ENCODE measurements around the gene SUB1. TPM values are rescaled to one million over a fixed set of nuclear protein-coding genes. Genes with fewer than 3 reads are reported as not detected.

The SUB1 gene
- total RNA-seq, 2 donors from 2014 or later = 230 to 288 TPM

- no peak overlapping the region for H3K9ac ChIP-seq (ENCODE audit: extremely low read depth, low read length, poor library complexity, severe bottlenecking)
- Mint-ChIP-seq H3K9me3 (no peaks in the 10 kb centered on the region), H3K36me3 (ENCODE audit: low read depth) (no peaks in the 10 kb centered on the region), H3K4me1 (peaks cover 4% of the 10 kb centered on the region), H3K4me3 (no peak overlapping the region), H3K27me3 (ENCODE audit: insufficient read depth) (peaks cover 11% of the 10 kb centered on the region), H3K27ac (no peak overlapping the region)
- no peaks in the 10 kb centered on the region for H3K4me1 ChIP-seq (ENCODE audit: control insufficient read depth, insufficient read depth, low read length)
- no peaks in the 10 kb centered on the region for H3K27me3 ChIP-seq (ENCODE audit: control insufficient read depth, insufficient read depth, low read length, poor library complexity, severe bottlenecking)
- no peak overlapping the region for H3K27ac ChIP-seq (ENCODE audit: low read depth, low read length)
- DNase-seq = no peak
- no peaks in the 10 kb centered on the region for H3K36me3 ChIP-seq (ENCODE audit: control insufficient read depth, insufficient read depth, low read length)
- WGBS, 2 experiments (ENCODE audit: insufficient coverage in 1 of 2, insufficient read length in 1 of 2) = 88 to 91% methylated on average over 3 to 7 of the region's 7 CpGs
- H3K9me3 ChIP-seq (ENCODE audit: control insufficient read depth, low read length) = no peaks in the 10 kb centered on the region
- no peak overlapping the region for H3K4me3 ChIP-seq (ENCODE audit: low read length)
- TF ChIP-seq, protein P1, sequence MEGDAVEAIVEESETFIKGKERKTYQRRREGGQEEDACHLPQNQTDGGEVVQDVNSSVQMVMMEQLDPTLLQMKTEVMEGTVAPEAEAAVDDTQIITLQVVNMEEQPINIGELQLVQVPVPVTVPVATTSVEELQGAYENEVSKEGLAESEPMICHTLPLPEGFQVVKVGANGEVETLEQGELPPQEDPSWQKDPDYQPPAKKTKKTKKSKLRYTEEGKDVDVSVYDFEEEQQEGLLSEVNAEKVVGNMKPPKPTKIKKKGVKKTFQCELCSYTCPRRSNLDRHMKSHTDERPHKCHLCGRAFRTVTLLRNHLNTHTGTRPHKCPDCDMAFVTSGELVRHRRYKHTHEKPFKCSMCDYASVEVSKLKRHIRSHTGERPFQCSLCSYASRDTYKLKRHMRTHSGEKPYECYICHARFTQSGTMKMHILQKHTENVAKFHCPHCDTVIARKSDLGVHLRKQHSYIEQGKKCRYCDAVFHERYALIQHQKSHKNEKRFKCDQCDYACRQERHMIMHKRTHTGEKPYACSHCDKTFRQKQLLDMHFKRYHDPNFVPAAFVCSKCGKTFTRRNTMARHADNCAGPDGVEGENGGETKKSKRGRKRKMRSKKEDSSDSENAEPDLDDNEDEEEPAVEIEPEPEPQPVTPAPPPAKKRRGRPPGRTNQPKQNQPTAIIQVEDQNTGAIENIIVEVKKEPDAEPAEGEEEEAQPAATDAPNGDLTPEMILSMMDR (conservative IDR thresholded peaks at IDR 0.05) = no peak
Observed at GRCh38 chr5:32538031-32538547, 47.3 kb upstream of the SUB1 start.

DNA sequence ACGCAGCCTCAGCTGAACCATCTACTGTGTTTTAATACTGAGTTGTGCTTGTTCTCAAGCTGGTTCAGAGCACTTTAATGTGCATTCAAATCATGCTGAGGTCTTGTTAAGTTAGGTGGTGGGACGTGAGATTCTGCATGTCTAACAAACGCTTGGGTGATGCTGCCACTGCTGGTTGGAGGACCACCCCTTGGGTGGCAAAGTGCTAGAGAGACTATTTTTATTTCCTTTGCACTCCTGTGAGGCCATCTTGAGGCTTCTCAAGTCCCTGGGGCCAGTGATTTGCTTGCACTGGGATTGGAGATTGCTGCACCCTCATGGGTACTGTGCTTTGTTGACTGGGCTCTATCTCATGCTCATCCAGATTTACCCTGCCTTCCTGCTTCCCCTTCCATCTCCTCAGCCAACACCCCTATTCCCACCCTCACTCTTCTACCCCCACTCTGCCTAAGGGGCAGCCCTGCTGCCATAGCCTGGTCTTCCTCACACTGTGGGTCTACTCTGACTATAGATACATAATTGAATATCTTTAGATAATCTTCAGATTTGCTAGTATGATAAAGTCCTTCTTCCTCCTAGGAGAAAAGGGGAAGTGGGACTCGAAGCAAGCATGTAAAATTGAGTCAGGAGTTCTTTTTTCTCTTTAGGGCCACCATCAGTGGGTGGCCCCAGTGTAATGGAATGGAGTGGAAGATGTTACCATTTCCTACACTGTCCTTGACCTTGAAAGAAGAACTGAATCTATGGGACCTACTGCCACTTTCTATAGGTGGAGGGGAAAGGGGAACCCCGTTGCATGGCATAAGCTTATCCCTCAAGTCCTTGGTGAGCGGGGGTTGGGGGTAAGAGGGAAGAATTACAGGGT lies 45.1 kb upstream of the SUB1 start:
- 89 to 93% methylated on average over 5 to 6 of the region's 6 CpGs for WGBS, 2 experiments (ENCODE audit: insufficient coverage in 1 of 2, insufficient read length in 1 of 2)
- no peak overlapping the region for H3K4me3 ChIP-seq (ENCODE audit: low read length)
- H3K36me3 ChIP-seq (ENCODE audit: control insufficient read depth, insufficient read depth, low read length) = no peaks in the 10 kb centered on the region
- H3K4me1 Mint-ChIP-seq = peaks cover 4% of the 10 kb centered on the region
- no peaks in the 10 kb centered on the region for H3K36me3 Mint-ChIP-seq (ENCODE audit: low read depth)
- no peak overlapping the region for H3K27ac Mint-ChIP-seq
- no peaks in the 10 kb centered on the region for H3K27me3 ChIP-seq (ENCODE audit: control insufficient read depth, insufficient read depth, low read length, poor library complexity, severe bottlenecking)
- H3K9me3 ChIP-seq (ENCODE audit: control insufficient read depth, low read length) = no peaks in the 10 kb centered on the region
- DNase-seq = no peak
- H3K27me3 Mint-ChIP-seq (ENCODE audit: insufficient read depth) = peaks cover 9% of the 10 kb centered on the region
- TF ChIP-seq, protein P1 (conservative IDR thresholded peaks at IDR 0.05) = no peak
- H3K9me3 Mint-ChIP-seq = no peaks in the 10 kb centered on the region
- no peak overlapping the region for H3K27ac ChIP-seq (ENCODE audit: low read depth, low read length)
- no peaks in the 10 kb centered on the region for H3K4me1 ChIP-seq (ENCODE audit: control insufficient read depth, insufficient read depth, low read length)
- no peak overlapping the region for H3K9ac ChIP-seq (ENCODE audit: extremely low read depth, low read length, poor library complexity, severe bottlenecking)
- no peak overlapping the region for H3K4me3 Mint-ChIP-seq

DNA sequence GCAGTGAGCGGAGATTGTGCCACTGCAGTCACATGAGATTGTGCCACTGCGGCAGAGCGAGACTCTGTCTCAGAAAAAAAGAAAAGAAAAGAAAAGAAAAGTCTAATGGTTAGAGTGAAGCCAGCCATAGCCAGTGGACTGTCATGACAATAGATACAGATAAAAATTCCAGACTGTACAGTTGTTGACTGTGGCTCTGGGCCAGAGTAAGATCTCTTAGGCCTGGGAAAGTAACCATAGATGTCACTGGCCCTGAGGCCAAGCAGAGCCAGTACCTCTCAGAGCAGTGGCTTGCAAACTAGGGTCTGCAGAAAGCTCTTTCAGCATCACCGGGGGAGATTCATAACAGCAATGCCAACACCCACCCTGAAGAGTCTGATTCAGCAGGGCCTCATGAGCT lies 44.1 kb upstream of the SUB1 start:
- TF ChIP-seq, protein P1 (conservative IDR thresholded peaks at IDR 0.05) = no peak

More for the DNA sequence above, 44.1 kb upstream of the SUB1 start:
- no peak overlapping the region for H3K27ac ChIP-seq (ENCODE audit: low read depth, low read length)
- Mint-ChIP-seq H3K4me1 (peaks cover 4% of the 10 kb centered on the region), H3K27me3 (ENCODE audit: insufficient read depth) (peaks cover 9% of the 10 kb centered on the region), H3K27ac (no peak overlapping the region), H3K36me3 (ENCODE audit: low read depth) (no peaks in the 10 kb centered on the region), H3K4me3 (no peak overlapping the region), H3K9me3 (no peaks in the 10 kb centered on the region)
- H3K9me3 ChIP-seq (ENCODE audit: control insufficient read depth, low read length) = no peaks in the 10 kb centered on the region
- H3K4me3 ChIP-seq (ENCODE audit: low read length) = no peak overlapping the region
- WGBS, 2 experiments (ENCODE audit: insufficient coverage in 1 of 2, insufficient read length in 1 of 2) = 98 to 100% methylated on average over 3 to 4 of the region's 4 CpGs
- no peaks in the 10 kb centered on the region for H3K36me3 ChIP-seq (ENCODE audit: control insufficient read depth, insufficient read depth, low read length)
- no peaks in the 10 kb centered on the region for H3K4me1 ChIP-seq (ENCODE audit: control insufficient read depth, insufficient read depth, low read length)
- DNase-seq = no peak
- H3K9ac ChIP-seq (ENCODE audit: extremely low read depth, low read length, poor library complexity, severe bottlenecking) = no peak overlapping the region
- H3K27me3 ChIP-seq (ENCODE audit: control insufficient read depth, insufficient read depth, low read length, poor library complexity, severe bottlenecking) = no peaks in the 10 kb centered on the region
